ENCODE data around the gene MMP2.

Gene MMP2

GRCh38 chr16:55482056-55482455 lies 3.1 kb downstream of the MMP2 start:
- H3K79me2 ChIP-seq (ENCODE audit: control insufficient read depth, insufficient read depth, low read length): peaks cover 18% of the 10 kb centered on the region
- no peak overlapping the region for H3K4ac ChIP-seq (ENCODE audit: low read depth, low read length)
- peaks cover 12% of the 10 kb centered on the region for H3K36me3 ChIP-seq (ENCODE audit: control insufficient read depth, insufficient read depth, low read length)
- H3K4me1 ChIP-seq (ENCODE audit: control insufficient read depth, low read depth, low read length): peaks cover 11% of the 10 kb centered on the region
- no peak overlapping the region for H3K56ac ChIP-seq (ENCODE audit: low read length)
- H2BK15ac ChIP-seq (replicated peaks; ENCODE audit: low read depth): no peak overlapping the region
- peaks cover 10% of the 10 kb centered on the region for H3K79me1 ChIP-seq (ENCODE audit: low read length)
- H3K27ac ChIP-seq (ENCODE audit: low read depth, low read length): no peak overlapping the region
- H2BK5ac ChIP-seq (ENCODE audit: low read length): no peak overlapping the region
- no peak for DNase-seq
- H3K27me3 ChIP-seq (ENCODE audit: insufficient read depth, low read length, poor library complexity): no peaks in the 10 kb centered on the region
- no peak overlapping the region for H2BK120ac ChIP-seq (ENCODE audit: low read depth, low read length)
- no peak overlapping the region for H3K18ac ChIP-seq (ENCODE audit: low read length)
- H4K8ac ChIP-seq (ENCODE audit: low read depth, low read length): no peak overlapping the region
- no peak overlapping the region for H2AK5ac ChIP-seq (ENCODE audit: low read length)
- no peak overlapping the region for H3K4me2 ChIP-seq (ENCODE audit: low read length)
- no peak overlapping the region for H4K5ac ChIP-seq (ENCODE audit: low read length)
- H3K23ac ChIP-seq (ENCODE audit: low read length): no peak overlapping the region
- no peak overlapping the region for H3K4me3 ChIP-seq (ENCODE audit: low read length)
- no peak overlapping the region for H3K9ac ChIP-seq (ENCODE audit: low read length)
- WGBS (ENCODE audit: extremely low coverage, insufficient coverage, low lambda C conversion rate): no CpG with 5 or more reads among the region's 2 CpGs

GRCh38 chr16:55487048-55487803 lies 8.2 kb downstream of the MMP2 start:
- H3K23ac ChIP-seq (ENCODE audit: low read length): no peak overlapping the region
- H3K27ac ChIP-seq (ENCODE audit: low read depth, low read length): no peak overlapping the region
- WGBS (ENCODE audit: extremely low coverage, insufficient coverage, low lambda C conversion rate): no CpG with 5 or more reads among the region's 13 CpGs

GRCh38 chr16:55488306-55488705 lies 9.3 kb downstream of the MMP2 start:
- H3K4me1 ChIP-seq (ENCODE audit: control insufficient read depth, low read depth, low read length): no peaks in the 10 kb centered on the region
- no peak overlapping the region for H3K56ac ChIP-seq (ENCODE audit: low read length)
- DNase-seq: no peak
- H3K9ac ChIP-seq (ENCODE audit: low read length): no peak overlapping the region
- no peak overlapping the region for H2BK5ac ChIP-seq (ENCODE audit: low read length)
- no peaks in the 10 kb centered on the region for H3K27me3 ChIP-seq (ENCODE audit: insufficient read depth, low read length, poor library complexity)
- no peak overlapping the region for H4K5ac ChIP-seq (ENCODE audit: low read length)
- H3K4ac ChIP-seq (ENCODE audit: low read depth, low read length): no peak overlapping the region
- peaks cover 22% of the 10 kb centered on the region for H3K36me3 ChIP-seq (ENCODE audit: control insufficient read depth, insufficient read depth, low read length)
- H3K27ac ChIP-seq (ENCODE audit: low read depth, low read length): no peak overlapping the region
- no peak overlapping the region for H3K23ac ChIP-seq (ENCODE audit: low read length)
- no peak overlapping the region for H2AK5ac ChIP-seq (ENCODE audit: low read length)
- no peak overlapping the region for H3K4me3 ChIP-seq (ENCODE audit: low read length)
- no peaks in the 10 kb centered on the region for H3K79me1 ChIP-seq (ENCODE audit: low read length)
- no peak overlapping the region for H2BK120ac ChIP-seq (ENCODE audit: low read depth, low read length)
- no peaks in the 10 kb centered on the region for H3K79me2 ChIP-seq (ENCODE audit: control insufficient read depth, insufficient read depth, low read length)
- H3K4me2 ChIP-seq (ENCODE audit: low read length): no peak overlapping the region
- H4K8ac ChIP-seq (ENCODE audit: low read depth, low read length): no peak overlapping the region
- WGBS (ENCODE audit: extremely low coverage, insufficient coverage, low lambda C conversion rate): no CpG with 5 or more reads among the region's 12 CpGs
- no peak overlapping the region for H2BK15ac ChIP-seq (replicated peaks; ENCODE audit: low read depth)
- no peak overlapping the region for H3K18ac ChIP-seq (ENCODE audit: low read length)

More at GRCh38 chr16:55487048-55487803, 8.2 kb downstream of the MMP2 start:
- no peak overlapping the region for H3K18ac ChIP-seq (ENCODE audit: low read length)
- H2BK120ac ChIP-seq (ENCODE audit: low read depth, low read length): no peak overlapping the region
- H3K27me3 ChIP-seq (ENCODE audit: insufficient read depth, low read length, poor library complexity): no peaks in the 10 kb centered on the region
- H3K36me3 ChIP-seq (ENCODE audit: control insufficient read depth, insufficient read depth, low read length): peaks cover 21% of the 10 kb centered on the region
- no peak overlapping the region for H3K4me2 ChIP-seq (ENCODE audit: low read length)
- no peak overlapping the region for H3K4me3 ChIP-seq (ENCODE audit: low read length)
- peaks cover 7% of the 10 kb centered on the region for H3K79me1 ChIP-seq (ENCODE audit: low read length)
- H4K5ac ChIP-seq (ENCODE audit: low read length): no peak overlapping the region
- H4K8ac ChIP-seq (ENCODE audit: low read depth, low read length): no peak overlapping the region
- H3K4me1 ChIP-seq (ENCODE audit: control insufficient read depth, low read depth, low read length): no peaks in the 10 kb centered on the region
- H3K79me2 ChIP-seq (ENCODE audit: control insufficient read depth, insufficient read depth, low read length): peaks cover under 1% of the 10 kb centered on the region
- H3K4ac ChIP-seq (ENCODE audit: low read depth, low read length): no peak overlapping the region
- no peak overlapping the region for H3K9ac ChIP-seq (ENCODE audit: low read length)
- no peak overlapping the region for H2AK5ac ChIP-seq (ENCODE audit: low read length)
- H2BK5ac ChIP-seq (ENCODE audit: low read length): no peak overlapping the region
- no peak overlapping the region for H2BK15ac ChIP-seq (replicated peaks; ENCODE audit: low read depth)
- no peak for DNase-seq
- no peak overlapping the region for H3K56ac ChIP-seq (ENCODE audit: low read length)

- no peak overlapping the region for H2BK15ac ChIP-seq (replicated peaks; ENCODE audit: low read depth)
- H3K56ac ChIP-seq (ENCODE audit: low read length): no peak overlapping the region
- H3K36me3 ChIP-seq (ENCODE audit: control insufficient read depth, insufficient read depth, low read length): peaks cover 28% of the 10 kb centered on the region
- no peaks in the 10 kb centered on the region for H3K27me3 ChIP-seq (ENCODE audit: insufficient read depth, low read length, poor library complexity)
- no peaks in the 10 kb centered on the region for H3K4me1 ChIP-seq (ENCODE audit: control insufficient read depth, low read depth, low read length)
- H2BK5ac ChIP-seq (ENCODE audit: low read length): no peak overlapping the region
- DNase-seq: no peak
- no peak overlapping the region for H3K23ac ChIP-seq (ENCODE audit: low read length)
- H3K4ac ChIP-seq (ENCODE audit: low read depth, low read length): no peak overlapping the region
- H3K4me2 ChIP-seq (ENCODE audit: low read length): no peak overlapping the region
- no peak overlapping the region for H3K9ac ChIP-seq (ENCODE audit: low read length)
- H2BK120ac ChIP-seq (ENCODE audit: low read depth, low read length): no peak overlapping the region
- H4K5ac ChIP-seq (ENCODE audit: low read length): no peak overlapping the region
- H4K8ac ChIP-seq (ENCODE audit: low read depth, low read length): no peak overlapping the region
- H3K79me1 ChIP-seq (ENCODE audit: low read length): no peaks in the 10 kb centered on the region
- WGBS (ENCODE audit: extremely low coverage, insufficient coverage, low lambda C conversion rate): no CpG with 5 or more reads among the region's 14 CpGs
- H3K4me3 ChIP-seq (ENCODE audit: low read length): no peak overlapping the region
- no peak overlapping the region for H3K18ac ChIP-seq (ENCODE audit: low read length)
- H3K79me2 ChIP-seq (ENCODE audit: control insufficient read depth, insufficient read depth, low read length): no peaks in the 10 kb centered on the region
- H3K27ac ChIP-seq (ENCODE audit: low read depth, low read length): no peak overlapping the region
- no peak overlapping the region for H2AK5ac ChIP-seq (ENCODE audit: low read length)
These were observed 10.3 kb downstream of the MMP2 start for GRCh38 chr16:55489119-55489955.

- Histone ChIP-seq H2BK120ac (ENCODE audit: low read depth, low read length) (no peak overlapping the region), H3K56ac (ENCODE audit: low read length) (no peak overlapping the region), H3K9ac (ENCODE audit: low read length) (no peak overlapping the region), H3K4me1 (ENCODE audit: control insufficient read depth, low read depth, low read length) (no peaks in the 10 kb centered on the region), H2BK5ac (ENCODE audit: low read length) (no peak overlapping the region), H3K79me1 (ENCODE audit: low read length) (no peaks in the 10 kb centered on the region), H4K5ac (ENCODE audit: low read length) (no peak overlapping the region), H2AK5ac (ENCODE audit: low read length) (no peak overlapping the region), H4K8ac (ENCODE audit: low read depth, low read length) (no peak overlapping the region), H3K27ac (ENCODE audit: low read depth, low read length) (no peak overlapping the region), H3K27me3 (ENCODE audit: insufficient read depth, low read length, poor library complexity) (no peaks in the 10 kb centered on the region), H3K4ac (ENCODE audit: low read depth, low read length) (no peak overlapping the region), H3K4me3 (ENCODE audit: low read length) (no peak overlapping the region), H3K36me3 (ENCODE audit: control insufficient read depth, insufficient read depth, low read length) (peaks cover 24% of the 10 kb centered on the region), H3K4me2 (ENCODE audit: low read length) (no peak overlapping the region), H3K18ac (ENCODE audit: low read length) (no peak overlapping the region), H3K23ac (ENCODE audit: low read length) (no peak overlapping the region), H3K79me2 (ENCODE audit: control insufficient read depth, insufficient read depth, low read length) (no peaks in the 10 kb centered on the region), H2BK15ac (replicated peaks; ENCODE audit: low read depth) (no peak overlapping the region)
- no peak for DNase-seq
- WGBS (ENCODE audit: extremely low coverage, insufficient coverage, low lambda C conversion rate): no CpG with 5 or more reads among the region's 2 CpGs
These were observed 10.9 kb downstream of the MMP2 start for GRCh38 chr16:55489956-55490265.

All from mesendoderm (in vitro differentiated cells).